Epithelial cell of proximal tubule (primary cell): ENCODE results near the gene CPA4. TPM values are rescaled to one million over a fixed set of nuclear protein-coding genes. Genes with fewer than 3 reads are reported as not detected.

Experiments used
- DNase-seq: peaks from one replicate; pipeline ENCODE4 v3.0.0-alpha.2; 2011; ENCODE audit warnings: low read depth
- H3K4me3 ChIP-seq: 2 replicates; pipeline ENCODE4 v1.5.1; 2011; ENCODE audit warnings: low read depth, mild to moderate bottlenecking, low read length
- CTCF ChIP-seq: conservative IDR thresholded peaks from 2 replicates; pipeline ENCODE4 v1.5.1; 2012; ENCODE audit warnings: low read depth, mild to moderate bottlenecking, low read length
- total RNA-seq: library from RNA; depleted of rRNA; stranded (reverse); fragments of >200 nt; gene quantifications from 2 replicates; pipeline ENCODE4 v1.2.3, GENCODE V29; 2015

The CPA4 gene
- total RNA-seq, 1 donor from 2014 or later: 19.6 TPM

- DNase-seq: no peak
- H3K4me3 ChIP-seq: no peak overlapping the region
- no peak for TF ChIP-seq CTCF
Observed at GRCh38 chr7:130369831-130370550, 77.0 kb downstream of the CPA4 start.

GRCh38 chr7:130371046-130371445 is 78.1 kb downstream of the CPA4 start:
- no peak for TF ChIP-seq CTCF
- DNase-seq: no peak
- no peak overlapping the region for H3K4me3 ChIP-seq

- no peak for DNase-seq
- no peak overlapping the region for H3K4me3 ChIP-seq
- no peak for TF ChIP-seq CTCF
Observed at GRCh38 chr7:130372402-130373165, 79.6 kb downstream of the CPA4 start.

Other genes with a start within 250 kb of the CPA4 start
- 26.1 and 28.6 TPM in 2 replicates for gene ZC3HC1, start 241.8 kb upstream of the CPA4 start, total RNA-seq
- gene KLHDC10, start 222.6 kb upstream of the CPA4 start, total RNA-seq: 12.6 and 13.3 TPM in 2 replicates
- 9.3 and 12.2 TPM in 2 replicates for gene TMEM209, start 87.8 kb upstream of the CPA4 start, total RNA-seq
- not detected in 2 replicates for gene SSMEM1, start 85.3 kb upstream of the CPA4 start, total RNA-seq
- 0.14 TPM in 1 of 2 replicates, not detected in the other for gene CPA2, start 26.3 kb upstream of the CPA4 start, total RNA-seq
- 0.12 TPM in 1 of 2 replicates, not detected in the other for gene CPA5, start 51.7 kb downstream of the CPA4 start, total RNA-seq
- gene CPA1, start 87.3 kb downstream of the CPA4 start, total RNA-seq: not detected in 2 replicates
- gene CEP41, start 147.9 kb downstream of the CPA4 start, total RNA-seq: 19.1 and 22.0 TPM in 2 replicates
- gene MEST, start 198.9 kb downstream of the CPA4 start, total RNA-seq: 42.0 and 66.4 TPM in 2 replicates